HCT116 (cell line): ENCODE results near the gene KCNK15. TPM values are rescaled to one million over a fixed set of nuclear protein-coding genes. Genes with fewer than 3 reads are reported as not detected.

Source experiments
- ATAC-seq: fragments of 200-7000 bp; cut with Tn5 transposase; 2 replicates; pipeline ENCODE4 v1.9.1; 2020; ENCODE audit warnings: mild to moderate bottlenecking, moderate library complexity
- BruUV-seq: library from RNA; stranded (reverse); fragments of 400-500 nt; replicated peaks from 2 replicates; lab custom pipeline; 2021; lab: Mats Ljungman, UMichigan
- CTCF ChIA-PET: fragments of 300-600 bp; sonication (Branson Sonifier 250); formaldehyde crosslinking; loops from one replicate; lab custom pipeline; 2021; ENCODE audit warnings: antibody characterized with exemption; lab: Charles Lee
- POLR2A ChIA-PET: fragments of 300-600, 350-600 bp; sonication (Branson Sonifier 250); formaldehyde crosslinking; loops from one replicate; lab custom pipeline; 2021; ENCODE audit warnings: antibody characterized with exemption; lab: Charles Lee
- RAD21 ChIA-PET, 2 experiments: fragments of 300-600 bp; sonication (Branson Sonifier 250); formaldehyde crosslinking; loops; one replicate each; lab custom pipeline; 2023; ENCODE audit warnings: low total read pairs in 2 of 2; ENCODE audit not compliant: uncharacterized antibody in 2 of 2, unreplicated experiment in 2 of 2, low non-redundant PET in 1 of 2; lab: Charles Lee
- DNase-seq: peaks from one replicate; pipeline ENCODE4 v3.0.0-alpha.2; 2010; ENCODE audit warnings: low read depth, low spot score
- H2AFZ ChIP-seq: fragments of 200-600 bp; shearing (Covaris generic), sonication (generic); 2 replicates; pipeline ENCODE4 v1.6.1; 2017; ENCODE audit warnings: low read depth, mixed run types, mixed read lengths, antibody characterized with exemption, low read length; ENCODE audit not compliant: poor library complexity, severe bottlenecking
- H3K27ac ChIP-seq: 2 replicates; pipeline ENCODE4 v1.5.1; 2012; ENCODE audit warnings: low read depth, low read length
- H3K27me3 ChIP-seq: fragments of 200-600 bp; sonication (generic); 2 replicates; pipeline ENCODE4 v1.6.1; 2016; ENCODE audit warnings: mixed run types, low read length, mixed read lengths; ENCODE audit not compliant: insufficient read depth
- H3K36me3 ChIP-seq, 2 experiments: fragments of 200-500 bp in 1 of 2; fragments of 200-600 bp in 1 of 2; sonication (Bioruptor generic) in 1 of 2; sonication (generic) in 1 of 2; 2 replicates each; pipeline versions ENCODE4 v1.5.1 to v1.6.1; 2014 to 2016; ENCODE audit warnings: low read length in 2 of 2, inconsistent platforms in 1 of 2, mixed read lengths in 1 of 2, mixed run types in 1 of 2; ENCODE audit not compliant: insufficient read depth in 2 of 2, control insufficient read depth in 1 of 2
- H3K4me1 ChIP-seq, 2 experiments: fragments of 200-600 bp in 1 of 2; sonication (generic) in 1 of 2; 2 replicates each; pipeline versions ENCODE4 v1.5.1 to v1.6.1; 2012 to 2017; ENCODE audit warnings: low read length in 2 of 2, inconsistent platforms in 1 of 2, mild to moderate bottlenecking in 1 of 2, mixed read lengths in 1 of 2, mixed run types in 1 of 2, moderate library complexity in 1 of 2; ENCODE audit not compliant: insufficient read depth in 2 of 2, control insufficient read depth in 1 of 2
- H3K4me2 ChIP-seq: fragments of 200-600 bp; sonication (generic); 2 replicates; pipeline ENCODE4 v1.6.1; 2017; ENCODE audit warnings: mixed run types, low read length, mixed read lengths
- H3K4me3 ChIP-seq, 2 experiments: fragments of 200-600 bp in 1 of 2; sonication (generic) in 1 of 2; replicated peaks in 1 of 2; 2 replicates each; pipeline ENCODE4 v1.5.1; 2011 to 2016; ENCODE audit warnings: low read length in 2 of 2, control low read depth in 1 of 2, low read depth in 1 of 2, mild to moderate bottlenecking in 1 of 2, mixed read lengths in 1 of 2, mixed run types in 1 of 2
- H3K79me2 ChIP-seq: fragments of 200-600 bp; sonication (generic); 2 replicates; pipeline ENCODE4 v1.6.1; 2017; ENCODE audit warnings: mild to moderate bottlenecking, mixed run types, low read length, moderate library complexity, mixed read lengths; ENCODE audit not compliant: insufficient read depth
- H3K9ac ChIP-seq: fragments of 200-600 bp; sonication (generic); 2 replicates; pipeline ENCODE4 v1.6.1; 2016; ENCODE audit warnings: low read length, mixed read lengths
- H3K9me2 ChIP-seq: fragments of 200-600 bp; sonication (generic), shearing (Covaris generic); 2 replicates; pipeline ENCODE4 v1.6.1; 2017; ENCODE audit warnings: mixed run types, mild to moderate bottlenecking, moderate library complexity; ENCODE audit not compliant: insufficient read depth
- H3K9me3 ChIP-seq, 2 experiments: fragments of 200-500 bp in 1 of 2; fragments of 200-600 bp in 1 of 2; sonication (Bioruptor generic) in 1 of 2; sonication (generic) in 1 of 2; 2 replicates each; pipeline ENCODE4 v1.6.1; 2014 to 2017; ENCODE audit warnings: low read length in 2 of 2, mixed read lengths in 2 of 2, inconsistent platforms in 1 of 2, low read depth in 1 of 2, mild to moderate bottlenecking in 1 of 2, mixed run types in 1 of 2, moderate library complexity in 1 of 2; ENCODE audit not compliant: control insufficient read depth in 1 of 2, insufficient read depth in 1 of 2
- H4K20me1 ChIP-seq: fragments of 200-600 bp; sonication (generic), shearing (Covaris generic); 2 replicates; pipeline ENCODE4 v1.6.1; 2017; ENCODE audit warnings: mixed run types, mild to moderate bottlenecking, moderate library complexity; ENCODE audit not compliant: insufficient read depth
- CBX3 ChIP-seq: IDR thresholded peaks from 2 replicates; pipeline ENCODE4 v1.6.1; 2012; ENCODE audit warnings: low read depth
- CEBPB ChIP-seq: IDR thresholded peaks from 2 replicates; pipeline ENCODE4 v1.6.1; 2012; ENCODE audit warnings: low read depth
- EGR1 ChIP-seq: IDR thresholded peaks from 2 replicates; pipeline ENCODE4 v1.6.1; 2012; ENCODE audit warnings: low read depth
- ELF1 ChIP-seq: IDR thresholded peaks from 2 replicates; pipeline ENCODE4 v1.6.1; 2012; ENCODE audit warnings: low read depth, borderline replicate concordance
- EZH2 ChIP-seq: fragments of 200-600 bp; sonication (generic); IDR thresholded peaks from 2 replicates; pipeline ENCODE4 v1.6.1; 2017; ENCODE audit warnings: antibody characterized with exemption, mixed run types
- EZH2phosphoT487 ChIP-seq: fragments of 200-600 bp; IDR thresholded peaks from 2 replicates; pipeline ENCODE4 v1.6.1; 2018; ENCODE audit warnings: antibody characterized with exemption, borderline replicate concordance
- FOSL1 ChIP-seq: IDR thresholded peaks from 2 replicates; pipeline ENCODE4 v1.6.1; 2012; ENCODE audit warnings: low read depth
- JUND ChIP-seq: IDR thresholded peaks from 2 replicates; pipeline ENCODE4 v1.6.1; 2012
- POLR2A ChIP-seq: IDR thresholded peaks from 2 replicates; pipeline ENCODE4 v1.7.0; 2011; ENCODE audit warnings: borderline replicate concordance; ENCODE audit not compliant: insufficient read depth, insufficient read length; ENCODE audit errors: extremely low read depth
- RAD21 ChIP-seq: IDR thresholded peaks from 2 replicates; pipeline ENCODE4 v1.6.1; 2012; ENCODE audit warnings: low read depth, mild to moderate bottlenecking
- SIN3A ChIP-seq: IDR thresholded peaks from 2 replicates; pipeline ENCODE4 v1.6.1; 2012; ENCODE audit warnings: low read depth
- SP1 ChIP-seq: IDR thresholded peaks from 2 replicates; pipeline ENCODE4 v1.6.1; 2012; ENCODE audit warnings: low read depth
- SRF ChIP-seq: IDR thresholded peaks from 2 replicates; pipeline ENCODE4 v1.6.1; 2012; ENCODE audit warnings: low read depth
- TCF7L2 ChIP-seq: IDR thresholded peaks from 2 replicates; pipeline ENCODE4 v1.7.0; 2011; ENCODE audit warnings: borderline replicate concordance, inconsistent platforms; ENCODE audit not compliant: insufficient read depth, insufficient read length; ENCODE audit errors: extremely low read depth
- YY1 ChIP-seq: IDR thresholded peaks from 2 replicates; pipeline ENCODE4 v1.6.1; 2011; ENCODE audit warnings: low read length, low read depth, moderate library complexity, mild to moderate bottlenecking; ENCODE audit not compliant: insufficient replicate concordance; ENCODE audit errors: extremely low read depth
- ZFX ChIP-seq: fragments of 450-650 bp; IDR thresholded peaks from 2 replicates; pipeline ENCODE4 v1.6.1; 2017
- ZNF274 ChIP-seq: fragments of 200-500 bp; sonication (Bioruptor generic); IDR thresholded peaks from 2 replicates; pipeline ENCODE4 v1.6.1; 2014; ENCODE audit warnings: mild to moderate bottlenecking, low read depth, low read length, inconsistent platforms
- intact Hi-C: fragments of 100-400 bp; cut with micrococcal nuclease; formaldehyde crosslinking; loops from 2 replicates; pipeline ENCODE4 v1.10.0; 2022
- total RNA-seq: library from RNA; stranded (reverse); gene quantifications from one replicate; pipeline ENCODE4 v1.2.1, GENCODE V29; 2021; ENCODE audit not compliant: unreplicated experiment
- TF ChIP-seq, protein P1 (sequence below): IDR thresholded peaks from 2 replicates; pipeline ENCODE4 v1.6.1; 2012
- TF ChIP-seq, protein P2 (sequence below): IDR thresholded peaks from 2 replicates; pipeline ENCODE4 v1.6.1; 2012; ENCODE audit warnings: low read depth
- TF ChIP-seq, protein P3 (sequence below): IDR thresholded peaks from 2 replicates; pipeline ENCODE4 v1.6.1; 2011; ENCODE audit warnings: mild to moderate bottlenecking, low read length, moderate library complexity; ENCODE audit not compliant: insufficient replicate concordance; ENCODE audit errors: extremely low read depth
- TF ChIP-seq, protein P4 (sequence below): IDR thresholded peaks from 2 replicates; pipeline ENCODE4 v1.6.1; 2012

Gene KCNK15
- total RNA-seq, 1 experiment from 2014 or later = not detected

DNA sequence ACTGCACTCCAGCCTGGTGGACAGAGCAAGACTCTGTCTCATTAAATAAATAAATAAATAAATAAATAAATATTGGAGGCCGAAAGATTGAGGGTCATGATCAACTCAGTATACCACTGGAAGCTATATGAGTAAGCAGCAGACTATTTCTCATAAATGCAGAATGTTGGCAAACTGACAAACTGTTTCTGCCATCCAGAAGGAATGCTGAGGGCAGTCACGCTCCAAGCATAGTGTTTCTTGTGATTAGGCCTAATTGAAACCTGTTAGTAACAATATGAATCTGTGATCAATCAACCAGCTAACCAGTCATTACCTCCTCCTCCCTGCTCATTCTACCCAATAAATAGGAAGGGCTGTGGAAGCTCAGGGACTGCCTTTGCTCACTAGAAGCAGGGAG is 15.2 kb upstream of the KCNK15 start:
- Histone ChIP-seq H3K36me3 (no peaks in the 10 kb centered on the region), H3K27ac (0 out of 2 replicates have a peak overlapping the region, but pooled peaks have one; percentile 36), H3K9me2 (no peaks in the 10 kb centered on the region), H3K9me3 (no peaks in the 10 kb centered on the region), H4K20me1 (no peaks in the 10 kb centered on the region), H3K4me2 (peak overlapping the region; percentile 78), H3K27me3 (no peaks in the 10 kb centered on the region), H3K4me3 (no peak overlapping the region), H3K79me2 (no peaks in the 10 kb centered on the region), H2AFZ (no peak overlapping the region), H3K9ac (peak overlapping the region; percentile 31; the same call in 1 of the 2 replicates), H3K4me1 (peaks cover 32 to 42% of the 10 kb centered on the region in 2 experiments)
- ChIA-PET RAD21 (interaction anchor here in 1 of 2 experiments (1.5 kb wide), 1 partner anchor 47 kb away, joined by 3 read pairs; no protein-coding TSS in a partner anchor), POLR2A (interaction anchor here (1.4 to 2.1 kb wide), 4 partner anchors 10 to 41 kb away, joined by 4 to 10 read pairs (median 6); no protein-coding TSS in a partner anchor), CTCF (interaction anchor here (1.5 to 7.3 kb wide), 2 partner anchors 46 to 513 kb away, joined by 4 to 160 read pairs; no protein-coding TSS in a partner anchor)
- DNase-seq (peak; percentile 70), ATAC-seq (peak; percentile 4; the same call in 1 of the 2 replicates)
- intact Hi-C loops = no loop called here
- BruUV-seq = no TSS peak
- TF ChIP-seq EGR1 = no peak
- 0 out of 2 replicates have a peak, but pooled peaks have one; percentile 48 for TF ChIP-seq CBX3
- TF ChIP-seq EZH2 = no peak
- TF ChIP-seq, protein P1, sequence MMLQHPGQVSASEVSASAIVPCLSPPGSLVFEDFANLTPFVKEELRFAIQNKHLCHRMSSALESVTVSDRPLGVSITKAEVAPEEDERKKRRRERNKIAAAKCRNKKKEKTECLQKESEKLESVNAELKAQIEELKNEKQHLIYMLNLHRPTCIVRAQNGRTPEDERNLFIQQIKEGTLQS = no peak
- TF ChIP-seq ZFX = no peak
- TF ChIP-seq TCF7L2 = no peak
- TF ChIP-seq CEBPB = 0 out of 2 replicates have a peak, but pooled peaks have one; percentile 32
- no peak for TF ChIP-seq YY1
- TF ChIP-seq FOSL1 = peak; percentile 70; the same call in 1 of the 2 replicates
- peak; percentile 55; the same call in 1 of the 2 replicates for TF ChIP-seq SP1
- no peak for TF ChIP-seq SRF
- no peak for TF ChIP-seq ELF1
- no peak for TF ChIP-seq SIN3A
- TF ChIP-seq, protein P2, sequence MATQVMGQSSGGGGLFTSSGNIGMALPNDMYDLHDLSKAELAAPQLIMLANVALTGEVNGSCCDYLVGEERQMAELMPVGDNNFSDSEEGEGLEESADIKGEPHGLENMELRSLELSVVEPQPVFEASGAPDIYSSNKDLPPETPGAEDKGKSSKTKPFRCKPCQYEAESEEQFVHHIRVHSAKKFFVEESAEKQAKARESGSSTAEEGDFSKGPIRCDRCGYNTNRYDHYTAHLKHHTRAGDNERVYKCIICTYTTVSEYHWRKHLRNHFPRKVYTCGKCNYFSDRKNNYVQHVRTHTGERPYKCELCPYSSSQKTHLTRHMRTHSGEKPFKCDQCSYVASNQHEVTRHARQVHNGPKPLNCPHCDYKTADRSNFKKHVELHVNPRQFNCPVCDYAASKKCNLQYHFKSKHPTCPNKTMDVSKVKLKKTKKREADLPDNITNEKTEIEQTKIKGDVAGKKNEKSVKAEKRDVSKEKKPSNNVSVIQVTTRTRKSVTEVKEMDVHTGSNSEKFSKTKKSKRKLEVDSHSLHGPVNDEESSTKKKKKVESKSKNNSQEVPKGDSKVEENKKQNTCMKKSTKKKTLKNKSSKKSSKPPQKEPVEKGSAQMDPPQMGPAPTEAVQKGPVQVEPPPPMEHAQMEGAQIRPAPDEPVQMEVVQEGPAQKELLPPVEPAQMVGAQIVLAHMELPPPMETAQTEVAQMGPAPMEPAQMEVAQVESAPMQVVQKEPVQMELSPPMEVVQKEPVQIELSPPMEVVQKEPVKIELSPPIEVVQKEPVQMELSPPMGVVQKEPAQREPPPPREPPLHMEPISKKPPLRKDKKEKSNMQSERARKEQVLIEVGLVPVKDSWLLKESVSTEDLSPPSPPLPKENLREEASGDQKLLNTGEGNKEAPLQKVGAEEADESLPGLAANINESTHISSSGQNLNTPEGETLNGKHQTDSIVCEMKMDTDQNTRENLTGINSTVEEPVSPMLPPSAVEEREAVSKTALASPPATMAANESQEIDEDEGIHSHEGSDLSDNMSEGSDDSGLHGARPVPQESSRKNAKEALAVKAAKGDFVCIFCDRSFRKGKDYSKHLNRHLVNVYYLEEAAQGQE = no peak
- no peak for TF ChIP-seq ZNF274
- no peak for TF ChIP-seq EZH2phosphoT487
- TF ChIP-seq, protein P3, sequence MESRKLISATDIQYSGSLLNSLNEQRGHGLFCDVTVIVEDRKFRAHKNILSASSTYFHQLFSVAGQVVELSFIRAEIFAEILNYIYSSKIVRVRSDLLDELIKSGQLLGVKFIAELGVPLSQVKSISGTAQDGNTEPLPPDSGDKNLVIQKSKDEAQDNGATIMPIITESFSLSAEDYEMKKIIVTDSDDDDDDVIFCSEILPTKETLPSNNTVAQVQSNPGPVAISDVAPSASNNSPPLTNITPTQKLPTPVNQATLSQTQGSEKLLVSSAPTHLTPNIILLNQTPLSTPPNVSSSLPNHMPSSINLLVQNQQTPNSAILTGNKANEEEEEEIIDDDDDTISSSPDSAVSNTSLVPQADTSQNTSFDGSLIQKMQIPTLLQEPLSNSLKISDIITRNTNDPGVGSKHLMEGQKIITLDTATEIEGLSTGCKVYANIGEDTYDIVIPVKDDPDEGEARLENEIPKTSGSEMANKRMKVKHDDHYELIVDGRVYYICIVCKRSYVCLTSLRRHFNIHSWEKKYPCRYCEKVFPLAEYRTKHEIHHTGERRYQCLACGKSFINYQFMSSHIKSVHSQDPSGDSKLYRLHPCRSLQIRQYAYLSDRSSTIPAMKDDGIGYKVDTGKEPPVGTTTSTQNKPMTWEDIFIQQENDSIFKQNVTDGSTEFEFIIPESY = no peak
- TF ChIP-seq JUND = peak; percentile 44
- TF ChIP-seq, protein P4, sequence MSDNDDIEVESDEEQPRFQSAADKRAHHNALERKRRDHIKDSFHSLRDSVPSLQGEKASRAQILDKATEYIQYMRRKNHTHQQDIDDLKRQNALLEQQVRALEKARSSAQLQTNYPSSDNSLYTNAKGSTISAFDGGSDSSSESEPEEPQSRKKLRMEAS = no peak
- TF ChIP-seq POLR2A = no peak
- TF ChIP-seq RAD21 = no peak; the same call in 1 of the 2 replicates
